HL-60 (cell line): ENCODE measurements around the gene MYO15A.

Experiments used
- DNase-seq, 2 experiments: peaks; one replicate each; pipeline ENCODE4 v3.0.0-alpha.2; 2010 to 2020; ENCODE audit warnings: low read depth in 1 of 2, low spot score in 1 of 2
- H3K27ac ChIP-seq: fragments of 250-450 bp; sonication (Bioruptor Pico); replicated peaks from 2 replicates; pipeline ENCODE4 v1.5.1; 2020; ENCODE audit warnings: mild to moderate bottlenecking, moderate library complexity
- H3K27me3 ChIP-seq: fragments of 250-450 bp; sonication (Bioruptor Pico); 2 replicates; pipeline ENCODE4 v1.5.1; 2021; ENCODE audit warnings: mild to moderate bottlenecking, moderate library complexity; ENCODE audit not compliant: insufficient read depth, poor library complexity, severe bottlenecking
- H3K4me3 ChIP-seq: replicated peaks from 2 replicates; pipeline ENCODE4 v1.5.1; 2011; ENCODE audit warnings: mild to moderate bottlenecking, control low read depth, low read length; ENCODE audit not compliant: insufficient read depth
- GABPA ChIP-seq: IDR thresholded peaks from 2 replicates; pipeline ENCODE4 v1.6.1; 2012; ENCODE audit warnings: low read depth
- POLR2AphosphoS5 ChIP-seq: IDR thresholded peaks from 2 replicates; pipeline ENCODE4 v1.6.1; 2012; ENCODE audit warnings: low read depth
- SPI1 ChIP-seq: IDR thresholded peaks from 2 replicates; pipeline ENCODE4 v1.6.1; 2012; ENCODE audit warnings: low read depth, mild to moderate bottlenecking, borderline replicate concordance
- TF ChIP-seq, protein P1 (sequence below): IDR thresholded peaks from 2 replicates; pipeline ENCODE4 v1.6.1; 2012; ENCODE audit warnings: low read depth; ENCODE audit not compliant: insufficient replicate concordance
- TF ChIP-seq, protein P2 (sequence below): IDR thresholded peaks from one replicate; pipeline ENCODE4 v1.5.1; 2011; ENCODE audit warnings: low read length, control low read depth, inconsistent platforms; ENCODE audit not compliant: insufficient read depth

MYO15A gene

DNA sequence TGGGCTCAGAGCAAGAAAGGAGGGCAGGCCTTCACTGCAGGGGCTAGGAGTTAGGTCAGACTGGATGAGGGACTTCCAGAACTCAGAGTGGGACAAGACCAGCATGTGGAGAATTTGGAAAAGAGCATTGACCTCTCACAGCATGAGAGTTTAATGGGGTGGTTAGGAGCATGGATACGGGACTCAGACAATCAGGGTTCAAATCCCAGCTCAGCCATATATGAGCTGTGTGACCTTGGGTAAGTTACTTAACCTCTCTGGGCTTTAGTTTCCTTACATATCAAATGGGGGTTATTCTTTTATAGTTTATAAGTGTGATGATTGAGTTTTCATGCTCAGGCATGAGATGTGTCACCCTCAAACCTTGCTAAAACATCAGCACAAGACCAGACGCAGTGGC lies 37.7 kb downstream of the MYO15A start:
- H3K27me3 ChIP-seq: no peaks in the 10 kb centered on the region
- TF ChIP-seq SPI1 (no peak), GABPA (no peak), POLR2AphosphoS5 (no peak)
- TF ChIP-seq, protein P1, sequence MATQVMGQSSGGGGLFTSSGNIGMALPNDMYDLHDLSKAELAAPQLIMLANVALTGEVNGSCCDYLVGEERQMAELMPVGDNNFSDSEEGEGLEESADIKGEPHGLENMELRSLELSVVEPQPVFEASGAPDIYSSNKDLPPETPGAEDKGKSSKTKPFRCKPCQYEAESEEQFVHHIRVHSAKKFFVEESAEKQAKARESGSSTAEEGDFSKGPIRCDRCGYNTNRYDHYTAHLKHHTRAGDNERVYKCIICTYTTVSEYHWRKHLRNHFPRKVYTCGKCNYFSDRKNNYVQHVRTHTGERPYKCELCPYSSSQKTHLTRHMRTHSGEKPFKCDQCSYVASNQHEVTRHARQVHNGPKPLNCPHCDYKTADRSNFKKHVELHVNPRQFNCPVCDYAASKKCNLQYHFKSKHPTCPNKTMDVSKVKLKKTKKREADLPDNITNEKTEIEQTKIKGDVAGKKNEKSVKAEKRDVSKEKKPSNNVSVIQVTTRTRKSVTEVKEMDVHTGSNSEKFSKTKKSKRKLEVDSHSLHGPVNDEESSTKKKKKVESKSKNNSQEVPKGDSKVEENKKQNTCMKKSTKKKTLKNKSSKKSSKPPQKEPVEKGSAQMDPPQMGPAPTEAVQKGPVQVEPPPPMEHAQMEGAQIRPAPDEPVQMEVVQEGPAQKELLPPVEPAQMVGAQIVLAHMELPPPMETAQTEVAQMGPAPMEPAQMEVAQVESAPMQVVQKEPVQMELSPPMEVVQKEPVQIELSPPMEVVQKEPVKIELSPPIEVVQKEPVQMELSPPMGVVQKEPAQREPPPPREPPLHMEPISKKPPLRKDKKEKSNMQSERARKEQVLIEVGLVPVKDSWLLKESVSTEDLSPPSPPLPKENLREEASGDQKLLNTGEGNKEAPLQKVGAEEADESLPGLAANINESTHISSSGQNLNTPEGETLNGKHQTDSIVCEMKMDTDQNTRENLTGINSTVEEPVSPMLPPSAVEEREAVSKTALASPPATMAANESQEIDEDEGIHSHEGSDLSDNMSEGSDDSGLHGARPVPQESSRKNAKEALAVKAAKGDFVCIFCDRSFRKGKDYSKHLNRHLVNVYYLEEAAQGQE: no peak
- TF ChIP-seq, protein P2, sequence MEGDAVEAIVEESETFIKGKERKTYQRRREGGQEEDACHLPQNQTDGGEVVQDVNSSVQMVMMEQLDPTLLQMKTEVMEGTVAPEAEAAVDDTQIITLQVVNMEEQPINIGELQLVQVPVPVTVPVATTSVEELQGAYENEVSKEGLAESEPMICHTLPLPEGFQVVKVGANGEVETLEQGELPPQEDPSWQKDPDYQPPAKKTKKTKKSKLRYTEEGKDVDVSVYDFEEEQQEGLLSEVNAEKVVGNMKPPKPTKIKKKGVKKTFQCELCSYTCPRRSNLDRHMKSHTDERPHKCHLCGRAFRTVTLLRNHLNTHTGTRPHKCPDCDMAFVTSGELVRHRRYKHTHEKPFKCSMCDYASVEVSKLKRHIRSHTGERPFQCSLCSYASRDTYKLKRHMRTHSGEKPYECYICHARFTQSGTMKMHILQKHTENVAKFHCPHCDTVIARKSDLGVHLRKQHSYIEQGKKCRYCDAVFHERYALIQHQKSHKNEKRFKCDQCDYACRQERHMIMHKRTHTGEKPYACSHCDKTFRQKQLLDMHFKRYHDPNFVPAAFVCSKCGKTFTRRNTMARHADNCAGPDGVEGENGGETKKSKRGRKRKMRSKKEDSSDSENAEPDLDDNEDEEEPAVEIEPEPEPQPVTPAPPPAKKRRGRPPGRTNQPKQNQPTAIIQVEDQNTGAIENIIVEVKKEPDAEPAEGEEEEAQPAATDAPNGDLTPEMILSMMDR: no peak
- no peak for DNase-seq
- H3K27ac ChIP-seq: no peak overlapping the region
- no peak overlapping the region for H3K4me3 ChIP-seq

DNA sequence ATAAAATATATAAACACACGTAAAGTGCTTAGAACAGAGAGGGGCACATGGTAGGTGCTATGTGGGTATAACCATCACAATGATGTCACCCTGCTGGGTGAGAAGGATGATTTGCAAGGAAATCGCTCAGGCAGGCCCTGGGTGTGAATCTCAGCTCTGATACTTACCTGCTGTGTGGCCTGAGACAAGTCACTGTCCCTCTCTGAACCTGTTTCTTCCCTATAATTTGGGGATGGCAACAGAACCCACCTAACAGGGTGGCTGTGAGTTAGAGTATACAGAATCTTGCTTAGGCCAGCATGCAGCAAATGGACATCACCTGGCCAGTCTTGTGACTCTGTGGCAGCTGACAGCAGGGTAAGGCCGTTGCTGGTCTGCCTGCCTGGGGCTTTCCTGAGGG lies 38.4 kb downstream of the MYO15A start:
- H3K4me3 ChIP-seq: no peak overlapping the region
- H3K27me3 ChIP-seq: no peaks in the 10 kb centered on the region
- no peak for DNase-seq
- no peak overlapping the region for H3K27ac ChIP-seq
- TF ChIP-seq SPI1 (no peak), GABPA (no peak), POLR2AphosphoS5 (no peak)
- TF ChIP-seq, protein P2: no peak

DNA sequence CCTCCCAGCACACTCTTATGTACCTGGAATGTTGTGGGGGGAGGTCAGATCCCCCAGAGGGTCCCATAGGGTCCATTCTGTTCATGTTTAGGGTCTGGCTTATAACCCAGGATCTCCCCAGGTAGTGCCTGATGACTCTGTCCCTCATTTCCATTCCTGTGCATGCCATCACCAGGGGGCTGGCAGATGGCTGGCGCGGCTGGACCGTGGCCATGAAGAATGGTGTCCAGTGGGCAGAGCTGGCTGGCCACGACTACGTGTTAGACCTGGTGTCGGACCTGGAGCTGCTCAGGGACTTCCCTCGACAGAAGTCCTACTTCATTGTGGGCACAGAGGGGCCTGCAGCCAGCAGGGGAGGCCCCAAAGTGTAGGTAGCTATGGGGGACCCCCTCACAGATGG lies 40.0 kb downstream of the MYO15A start:
- Histone ChIP-seq H3K27me3 (no peaks in the 10 kb centered on the region), H3K4me3 (no peak overlapping the region), H3K27ac (no peak overlapping the region)
- TF ChIP-seq, protein P2: no peak
- TF ChIP-seq, protein P1: no peak
- TF ChIP-seq GABPA (no peak), POLR2AphosphoS5 (no peak), SPI1 (no peak)
- no peak for DNase-seq

DNA sequence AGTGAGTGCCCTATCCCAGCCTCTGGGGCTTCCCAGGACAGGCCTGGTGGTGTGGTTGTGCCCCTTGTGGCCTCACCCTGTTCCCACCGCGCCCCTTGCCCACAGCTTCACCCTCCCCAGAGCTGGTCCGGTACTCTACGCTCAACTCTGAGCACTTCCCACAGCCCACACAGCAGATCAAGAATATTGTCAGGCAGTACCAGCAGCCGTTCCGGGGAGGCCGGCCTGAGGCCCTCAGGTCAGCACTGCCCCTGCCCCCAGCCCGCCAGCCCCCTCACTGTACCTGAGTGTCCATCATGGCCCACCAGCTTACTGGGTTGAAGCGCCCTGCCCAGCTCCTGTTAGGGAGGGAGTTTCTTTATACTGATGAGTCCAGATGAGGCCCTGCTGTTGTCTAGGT lies 42.7 kb downstream of the MYO15A start:
- no peaks in the 10 kb centered on the region for H3K27me3 ChIP-seq
- H3K27ac ChIP-seq: no peak overlapping the region
- no peak for DNase-seq
- TF ChIP-seq POLR2AphosphoS5 (no peak), GABPA (no peak), SPI1 (no peak)
- TF ChIP-seq, protein P2: no peak
- TF ChIP-seq, protein P1: no peak
- H3K4me3 ChIP-seq: no peak overlapping the region
